HG03520 (cell line): ENCODE measurements around the gene SLC4A5.
A peak's percentile ranks its signal among the peaks of the same experiment; 100 is the strongest.

ENCODE experiments used
- ATAC-seq: cut with Tn5 transposase; IDR thresholded peaks from one replicate; pipeline ENCODE4 v1.9.1; 2021; ENCODE audit warnings: mild to moderate bottlenecking, moderate library complexity; ENCODE audit not compliant: unreplicated experiment

Gene SLC4A5

GRCh38 chr2:74343316-74343715 lies at the start of gene SLC4A5:
Gene SLC4A5, minus strand, starts transcription at chr2:74343416. Its CDS starts 28,393 bp downstream, at chr2:74315023.
- ATAC-seq: no peak

- ATAC-seq: no peak
These were observed 49.2 kb upstream of the SLC4A5 start for GRCh38 chr2:74392449-74392743.

- ATAC-seq: peak; percentile 64
These were observed 48.6 kb upstream of the SLC4A5 start for GRCh38 chr2:74391580-74392448.

GRCh38 chr2:74391209-74391579 lies 48.0 kb upstream of the SLC4A5 start:
- ATAC-seq: no peak

- ATAC-seq: no peak
These were observed 47.4 kb upstream of the SLC4A5 start for GRCh38 chr2:74390606-74391005.

- no peak for ATAC-seq
These were observed 44.1 kb upstream of the SLC4A5 start for GRCh38 chr2:74387346-74387745.

- ATAC-seq: no peak
These were observed 42.2 kb upstream of the SLC4A5 start for GRCh38 chr2:74385396-74385795.

- ATAC-seq: no peak
These were observed 40.8 kb upstream of the SLC4A5 start for GRCh38 chr2:74384051-74384450.

- no peak for ATAC-seq
These were observed 40.0 kb upstream of the SLC4A5 start for GRCh38 chr2:74383254-74383653.

GRCh38 chr2:74381751-74382150 lies 38.5 kb upstream of the SLC4A5 start:
- ATAC-seq: no peak

GRCh38 chr2:74379851-74380789 lies 36.9 kb upstream of the SLC4A5 start, which contains the start of gene DCTN1:
Gene DCTN1, minus strand, starts transcription at chr2:74380311. Its CDS starts 274 bp downstream, at chr2:74380037.
- ATAC-seq: no peak

- ATAC-seq: no peak
These were observed 34.8 kb upstream of the SLC4A5 start for GRCh38 chr2:74378007-74378406.

- ATAC-seq: no peak
These were observed 32.6 kb upstream of the SLC4A5 start for GRCh38 chr2:74375838-74376237.

- no peak for ATAC-seq
These were observed 31.4 kb upstream of the SLC4A5 start for GRCh38 chr2:74374509-74375205.

- ATAC-seq: no peak
These were observed 30.8 kb upstream of the SLC4A5 start for GRCh38 chr2:74373985-74374384.

GRCh38 chr2:74373221-74373676 lies 30.0 kb upstream of the SLC4A5 start:
- no peak for ATAC-seq

GRCh38 chr2:74372674-74373073 lies 29.5 kb upstream of the SLC4A5 start:
- ATAC-seq: no peak

- ATAC-seq: no peak
These were observed 28.2 kb upstream of the SLC4A5 start for GRCh38 chr2:74371421-74371820.

- ATAC-seq: no peak
These were observed 26.8 kb upstream of the SLC4A5 start for GRCh38 chr2:74369976-74370375.

- no peak for ATAC-seq
These were observed 25.3 kb upstream of the SLC4A5 start for GRCh38 chr2:74368499-74368898.

GRCh38 chr2:74367789-74368188 lies 24.6 kb upstream of the SLC4A5 start:
- ATAC-seq: no peak
